HuH-7.5 (cell line): ENCODE measurements around the gene SPRYD4.

ENCODE experiments used
- DNase-seq: peaks from one replicate; pipeline ENCODE4 v3.0.0; 2011; ENCODE audit warnings: low spot score

SPRYD4 gene

GRCh38 chr12:56521590-56522371 lies 53.4 kb downstream of the SPRYD4 start, which contains the start of gene RBMS2:
TSS of gene RBMS2 (plus strand) at chr12:56521820. CDS start at chr12:56522024, 204 bp downstream.
- no peak for DNase-seq

GRCh38 chr12:56522411-56523193 lies 54.2 kb downstream of the SPRYD4 start:
- no peak for DNase-seq

GRCh38 chr12:56528846-56529245 lies 60.5 kb downstream of the SPRYD4 start:
- no peak for DNase-seq
